22Rv1 (cell line): ENCODE results near the gene C6orf62.

ENCODE experiments used
- H3K27ac ChIP-seq: fragments of 450-650 bp; 2 replicates; pipeline ENCODE4 v1.5.1; 2017
- CTCF ChIP-seq: fragments of 450-650 bp; IDR thresholded peaks from 2 replicates; pipeline ENCODE4 v1.5.1; 2017; ENCODE audit warnings: mild to moderate bottlenecking
- ZFX ChIP-seq: fragments of 450-650 bp; IDR thresholded peaks from 2 replicates; pipeline ENCODE4 v1.6.1; 2017; ENCODE audit warnings: antibody characterized with exemption, borderline replicate concordance

The C6orf62 gene

GRCh38 chr6:24655215-24655614 is 63.7 kb downstream of the C6orf62 start:
- H3K27ac ChIP-seq = no peak overlapping the region
- TF ChIP-seq CTCF (no peak), ZFX (no peak)
